Mammary epithelial cell (primary cell): Measurements from ENCODE around the gene EML4.

Experiments used
- EZH2 ChIP-seq: IDR thresholded peaks from 2 replicates; pipeline ENCODE4 v1.6.1; 2012; ENCODE audit warnings: low read length, inconsistent platforms, borderline replicate concordance
- TF ChIP-seq, protein P1 (sequence below), 2 donors: IDR thresholded peaks in 1 of 2; conservative IDR thresholded peaks in 1 of 2; 2 replicates each; pipeline ENCODE4 v1.5.1; 2011 to 2012; ENCODE audit warnings: inconsistent platforms in 2 of 2, low read length in 2 of 2, mild to moderate bottlenecking in 2 of 2, control low read depth in 1 of 2, low read depth in 1 of 2; ENCODE audit not compliant: insufficient read depth in 1 of 2; ENCODE audit errors: extremely low read depth in 1 of 2

DNA sequence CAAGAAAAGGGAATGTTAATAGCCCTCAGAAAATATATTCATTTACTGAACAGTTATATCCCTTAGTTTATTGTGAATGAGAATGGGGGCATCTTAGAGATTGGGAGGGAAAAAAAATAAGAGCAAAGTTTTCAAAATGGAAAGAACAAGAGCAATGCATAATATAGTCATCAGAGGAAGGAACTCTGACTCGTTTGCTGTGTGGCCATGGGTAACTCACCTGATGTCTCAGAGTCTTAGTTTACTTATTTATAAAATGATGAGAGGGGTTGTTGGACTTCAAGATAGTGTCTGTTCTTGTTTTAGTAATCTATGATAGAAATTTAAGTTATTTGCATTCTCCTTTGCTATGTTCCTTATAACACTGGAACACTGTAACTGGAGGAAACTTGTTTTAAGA, 70.7 kb downstream of the EML4 start:
- TF ChIP-seq, protein P1, sequence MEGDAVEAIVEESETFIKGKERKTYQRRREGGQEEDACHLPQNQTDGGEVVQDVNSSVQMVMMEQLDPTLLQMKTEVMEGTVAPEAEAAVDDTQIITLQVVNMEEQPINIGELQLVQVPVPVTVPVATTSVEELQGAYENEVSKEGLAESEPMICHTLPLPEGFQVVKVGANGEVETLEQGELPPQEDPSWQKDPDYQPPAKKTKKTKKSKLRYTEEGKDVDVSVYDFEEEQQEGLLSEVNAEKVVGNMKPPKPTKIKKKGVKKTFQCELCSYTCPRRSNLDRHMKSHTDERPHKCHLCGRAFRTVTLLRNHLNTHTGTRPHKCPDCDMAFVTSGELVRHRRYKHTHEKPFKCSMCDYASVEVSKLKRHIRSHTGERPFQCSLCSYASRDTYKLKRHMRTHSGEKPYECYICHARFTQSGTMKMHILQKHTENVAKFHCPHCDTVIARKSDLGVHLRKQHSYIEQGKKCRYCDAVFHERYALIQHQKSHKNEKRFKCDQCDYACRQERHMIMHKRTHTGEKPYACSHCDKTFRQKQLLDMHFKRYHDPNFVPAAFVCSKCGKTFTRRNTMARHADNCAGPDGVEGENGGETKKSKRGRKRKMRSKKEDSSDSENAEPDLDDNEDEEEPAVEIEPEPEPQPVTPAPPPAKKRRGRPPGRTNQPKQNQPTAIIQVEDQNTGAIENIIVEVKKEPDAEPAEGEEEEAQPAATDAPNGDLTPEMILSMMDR (conservative IDR thresholded peaks at IDR 0.05 in 1 of 2, IDR thresholded peaks at IDR 0.05 in 1 of 2; ENCODE audit: extremely low read depth in 1 of 2, insufficient read depth in 1 of 2, low read depth in 1 of 2, low read length in 2 of 2): no peak
- TF ChIP-seq EZH2: no peak
